Astrocyte of the hippocampus (primary cell): ENCODE measurements around the gene SF3B4.
A peak's percentile ranks its signal among the peaks of the same experiment; 100 is the strongest.

Experiments used
- DNase-seq: peaks from one replicate; pipeline ENCODE4 v3.0.0; 2011; ENCODE audit warnings: low read depth, low spot score

SF3B4 gene

GRCh38 chr1:149933208-149933607 lies 5.6 kb upstream of the SF3B4 start:
- DNase-seq = no peak

- no peak for DNase-seq
Observed at GRCh38 chr1:149932474-149932873, 4.9 kb upstream of the SF3B4 start.

GRCh38 chr1:149931212-149931790 lies 3.7 kb upstream of the SF3B4 start:
- DNase-seq = no peak

- no peak for DNase-seq
Observed at GRCh38 chr1:149929856-149930255, 2.3 kb upstream of the SF3B4 start.

- no peak for DNase-seq
Observed at GRCh38 chr1:149928401-149928724, 760 bp upstream of the SF3B4 start.

GRCh38 chr1:149927056-149927562 lies 494 bp downstream of the SF3B4 start:
- DNase-seq = peak; percentile 50

- DNase-seq = no peak
Observed at GRCh38 chr1:149926296-149926695, 1.3 kb downstream of the SF3B4 start.

GRCh38 chr1:149925751-149926150 lies 1.9 kb downstream of the SF3B4 start:
- DNase-seq = no peak

- DNase-seq = no peak
Observed at GRCh38 chr1:149925345-149925744, 2.3 kb downstream of the SF3B4 start.

GRCh38 chr1:149923626-149924025 lies 4.0 kb downstream of the SF3B4 start:
- no peak for DNase-seq

GRCh38 chr1:149917571-149918144 lies 9.9 kb downstream of the SF3B4 start, which contains the start of gene SV2A:
SV2A (minus strand) TSS chr1:149917844; CDS start chr1:149913840, 4,004 bp downstream.
- peak; percentile 79 for DNase-seq

- no peak for DNase-seq
Observed at GRCh38 chr1:149916898-149917252, 10.7 kb downstream of the SF3B4 start.

GRCh38 chr1:149916193-149916897 lies 11.3 kb downstream of the SF3B4 start:
- no peak for DNase-seq

GRCh38 chr1:149915429-149916192 lies 12.0 kb downstream of the SF3B4 start:
- no peak for DNase-seq

- no peak for DNase-seq
Observed at GRCh38 chr1:149914545-149914944, 13.1 kb downstream of the SF3B4 start.

GRCh38 chr1:149906570-149907075 lies 21.0 kb downstream of the SF3B4 start:
- no peak for DNase-seq

- no peak for DNase-seq
Observed at GRCh38 chr1:149903836-149904491, 23.6 kb downstream of the SF3B4 start.

- peak; percentile 96 for DNase-seq
Observed at GRCh38 chr1:149899460-149900284, 27.9 kb downstream of the SF3B4 start, which contains the start of gene BOLA1. BOLA1 (plus strand) TSS chr1:149899568; CDS start chr1:149900060, 492 bp downstream.

- no peak for DNase-seq
Observed at GRCh38 chr1:149896575-149896974, 31.0 kb downstream of the SF3B4 start.

- DNase-seq = peak; percentile 55
Observed at GRCh38 chr1:149888999-149889289, 38.7 kb downstream of the SF3B4 start.
